GM12875 (cell line): ENCODE measurements around the gene CREB5.

Experiments used
- H3K4me3 ChIP-seq: one replicate; pipeline ENCODE4 v1.5.1; 2011; ENCODE audit warnings: low read depth, low read length, control low read depth
- CTCF ChIP-seq: IDR thresholded peaks from 2 replicates; pipeline ENCODE4 v1.5.1; 2011; ENCODE audit warnings: low read depth, mild to moderate bottlenecking, control low read depth, inconsistent platforms, low read length, moderate library complexity, borderline replicate concordance; ENCODE audit not compliant: insufficient read depth

CREB5 gene

GRCh38 chr7:28573651-28574301 lies 161.5 kb downstream of the CREB5 start:
- no peak for TF ChIP-seq CTCF
- H3K4me3 ChIP-seq = peak overlapping the region; percentile 14

GRCh38 chr7:28575241-28575643 lies 162.9 kb downstream of the CREB5 start:
- no peak for TF ChIP-seq CTCF
- H3K4me3 ChIP-seq = no peak overlapping the region

GRCh38 chr7:28576656-28577055 lies 164.3 kb downstream of the CREB5 start:
- no peak overlapping the region for H3K4me3 ChIP-seq
- TF ChIP-seq CTCF = no peak

- no peak overlapping the region for H3K4me3 ChIP-seq
- no peak for TF ChIP-seq CTCF
Measured at GRCh38 chr7:28579571-28579970, 167.3 kb downstream of the CREB5 start.

- H3K4me3 ChIP-seq = no peak overlapping the region
- TF ChIP-seq CTCF = no peak
Measured at GRCh38 chr7:28580665-28581064, 168.3 kb downstream of the CREB5 start.

- no peak for TF ChIP-seq CTCF
- H3K4me3 ChIP-seq = no peak overlapping the region
Measured at GRCh38 chr7:28581351-28581750, 169.0 kb downstream of the CREB5 start.

- no peak for TF ChIP-seq CTCF
- no peak overlapping the region for H3K4me3 ChIP-seq
Measured at GRCh38 chr7:28582226-28582625, 169.9 kb downstream of the CREB5 start.
